GM12878 (cell line): ENCODE measurements around the gene HLA-B. TPM values are rescaled to one million over a fixed set of nuclear protein-coding genes. Genes with fewer than 3 reads are reported as not detected.

Experiments used
- ATAC-seq: fragments of 200-7000 bp; cut with Tn5 transposase; 3 replicates; pipeline ENCODE4 v1.9.1; 2020; ENCODE audit warnings: mild to moderate bottlenecking, moderate library complexity
- BruUV-seq: library from RNA; stranded (reverse); fragments of 400-500 nt; replicated peaks from 2 replicates; lab custom pipeline; 2021; lab: Mats Ljungman, UMichigan
- CTCF ChIA-PET: fragments of 300-600 bp; sonication (Branson Sonifier 250); formaldehyde crosslinking; extraction: SDS; loops from one replicate; lab custom pipeline; 2021; ENCODE audit warnings: inconsistent platforms; lab: Yijun Ruan, JAX
- POLR2A ChIA-PET: fragments of 350-600 bp; formaldehyde crosslinking; extraction: SDS; loops from one replicate; lab custom pipeline; 2021; ENCODE audit warnings: inconsistent platforms; lab: Charles Lee
- RAD21 ChIA-PET: fragments of 300-600 bp; sonication (Branson Sonifier 250); formaldehyde crosslinking; loops from one replicate; lab custom pipeline; 2023; ENCODE audit warnings: antibody characterized with exemption; ENCODE audit not compliant: unreplicated experiment; lab: Charles Lee
- SMC1A ChIA-PET: fragments of 300-600 bp; sonication (Branson Sonifier 250); formaldehyde crosslinking; loops from one replicate; lab custom pipeline; 2023; ENCODE audit not compliant: unreplicated experiment, uncharacterized antibody; lab: Charles Lee
- DNase-seq: peaks from one replicate; pipeline ENCODE4 v3.0.0-alpha.2; 2011; ENCODE audit warnings: low read depth, low spot score
- FAIRE-seq: peaks from 3 replicates; lab custom pipeline; 2011; peaks lifted over from hg19 to GRCh38; lab: Jason Lieb, UNC
- H2AFZ ChIP-seq: 2 replicates; pipeline ENCODE4 v1.6.0; 2011; ENCODE audit warnings: low read depth, low read length, control low read depth; ENCODE audit not compliant: control insufficient read depth
- H3K27ac ChIP-seq: 2 replicates; pipeline ENCODE4 v1.5.1; 2011; ENCODE audit warnings: control low read depth; ENCODE audit not compliant: control insufficient read depth, insufficient read depth
- H3K27me3 ChIP-seq, 2 experiments: replicated peaks in 1 of 2; 2 replicates each; pipeline versions ENCODE4 v1.6.0 to v1.6.1; 2011; ENCODE audit warnings: low read length in 1 of 2; ENCODE audit not compliant: control insufficient read depth in 2 of 2, insufficient read depth in 2 of 2
- H3K36me3 ChIP-seq, 2 experiments: 2 replicates each; pipeline ENCODE4 v1.5.1; 2011; ENCODE audit warnings: low read length in 1 of 2; ENCODE audit not compliant: control insufficient read depth in 2 of 2, insufficient read depth in 2 of 2
- H3K4me1 ChIP-seq: 2 replicates; pipeline ENCODE4 v1.6.1; 2011; ENCODE audit warnings: mild to moderate bottlenecking, low read length, moderate library complexity, mixed read lengths; ENCODE audit not compliant: control insufficient read depth, insufficient read depth
- H3K4me2 ChIP-seq: 2 replicates; pipeline ENCODE4 v1.6.0; 2011; ENCODE audit warnings: control low read depth; ENCODE audit not compliant: control insufficient read depth, insufficient read depth
- H3K4me3 ChIP-seq: fragments of 200-600 bp; sonication (generic); 2 replicates; pipeline ENCODE4 v1.5.1; 2016
- H3K79me2 ChIP-seq: 2 replicates; pipeline ENCODE4 v1.6.0; 2011; ENCODE audit warnings: low read length; ENCODE audit not compliant: control insufficient read depth, insufficient read depth
- H3K9ac ChIP-seq: 2 replicates; pipeline ENCODE4 v1.8.0; 2011; ENCODE audit warnings: low read length, control low read depth, mixed read lengths; ENCODE audit not compliant: control insufficient read depth, insufficient read depth
- H3K9me3 ChIP-seq: replicated peaks from 3 replicates; pipeline ENCODE4 v1.5.1; 2011; ENCODE audit warnings: mild to moderate bottlenecking, low read length; ENCODE audit not compliant: control insufficient read depth, insufficient read depth
- H4K20me1 ChIP-seq: 2 replicates; pipeline ENCODE4 v1.6.0; 2011; ENCODE audit not compliant: control insufficient read depth, insufficient read depth
- E2F8 ChIP-seq: fragments of 450-650 bp; IDR thresholded peaks from 2 replicates; pipeline ENCODE4 v1.6.1; 2018; ENCODE audit warnings: mild to moderate bottlenecking, low read depth, moderate library complexity; ENCODE audit not compliant: partially characterized antibody
- MTA2 ChIP-seq: fragments of 450-650 bp; IDR thresholded peaks from 2 replicates; pipeline ENCODE4 v1.6.1; 2016; ENCODE audit warnings: low read depth, mild to moderate bottlenecking, moderate library complexity
- SP1 ChIP-seq: IDR thresholded peaks from one replicate; pipeline ENCODE4 v1.6.1; 2011; ENCODE audit warnings: low read depth, low read length
- SRF ChIP-seq, 2 experiments: IDR thresholded peaks; 2 replicates each; pipeline ENCODE4 v1.6.1; 2011; ENCODE audit warnings: low read depth in 2 of 2, low read length in 2 of 2, mild to moderate bottlenecking in 1 of 2, moderate library complexity in 1 of 2
- ZNF24 ChIP-seq: fragments of 450-650 bp; IDR thresholded peaks from 2 replicates; pipeline ENCODE4 v1.6.1; 2017; ENCODE audit warnings: antibody characterized with exemption, mild to moderate bottlenecking
- ZZZ3 ChIP-seq: IDR thresholded peaks from 2 replicates; pipeline ENCODE4 v1.6.1; 2011; ENCODE audit warnings: low read depth; ENCODE audit not compliant: control insufficient read depth, insufficient read length
- WGBS: methylation state at CpG from one replicate; pipeline ENCODE4 v1.1.6; 2016; ENCODE audit warnings: low lambda C conversion rate; ENCODE audit not compliant: insufficient replicate concordance, insufficient coverage; ENCODE audit errors: missing lambda C conversion rate; 5-methylcytosine and 5-hydroxymethylcytosine counted together
- in situ Hi-C: fragments of 300-500 bp; cut with MboI; formaldehyde crosslinking; loops from 9 replicates; pipeline ENCODE4 v1.14.3; 2018; ENCODE audit warnings: mixed read lengths
- intact Hi-C: fragments of 100-400 bp; cut with micrococcal nuclease; formaldehyde crosslinking; loops from one replicate; pipeline ENCODE4 v1.14.2; 2022; ENCODE audit not compliant: unreplicated experiment
- polyA plus RNA-seq, 11 experiments: library from polyadenylated mRNA; depleted of rRNA in 4 of 11; unstranded in 6 of 11; stranded (reverse) in 5 of 11; fragments of >200 nt; fragmentation: Nextera tagmentation in 4 of 11; fragmentation: Illumina TruSeq in 1 of 11; extraction: Ambion mirVana in 4 of 11; extraction: Trizol in 1 of 11; gene quantifications; 1 replicate in 1 of 11; 2 replicates in 10 of 11; pipeline versions ENCODE4 v1.2.1 to v1.2.3, GENCODE V29; 2011 to 2016; ENCODE audit warnings: inconsistent platforms in 2 of 11, missing spikeins in 2 of 11, low read depth in 1 of 11
- total RNA-seq, 4 experiments: library from RNA; depleted of rRNA in 3 of 4; stranded (reverse); fragments of >200 nt in 3 of 4; fragmentation: Illumina TruSeq in 1 of 4; extraction: Trizol in 1 of 4; gene quantifications; 2 replicates each; pipeline versions ENCODE4 v1.2.1 to v1.2.3, GENCODE V29; 2013 to 2021

The HLA-B gene
- total and polyA plus RNA-seq, 10 of the 15 experiments (the other 5 are each of a cell fraction or from before 2014, with no cell fraction given) = 820 to 5,128 (median 3,370) TPM

- RAD21 ChIA-PET = no interaction called here
- H4K20me1 ChIP-seq = no peaks in the 10 kb centered on the region
- H3K27ac ChIP-seq = no peak overlapping the region
- POLR2A ChIA-PET = no interaction called here
- H3K36me3 ChIP-seq = no peaks in the 10 kb centered on the region
- in situ Hi-C loops = no loop called here
- WGBS = 80% methylated on average over 6 of the region's 7 CpGs
- TF ChIP-seq ZNF24 (no peak), E2F8 (no peak), SRF (IDR thresholded peaks at IDR 0.05; ENCODE audit: low read depth in 2 of 2, low read length in 2 of 2) (no peak), ZZZ3 (no peak), SP1 (no peak), MTA2 (no peak)
- peaks cover 6% of the 10 kb centered on the region for H3K79me2 ChIP-seq
- no peaks in the 10 kb centered on the region for H3K27me3 ChIP-seq
- H2AFZ ChIP-seq = no peak overlapping the region
- ATAC-seq (no peak), FAIRE-seq (no peak), DNase-seq (no peak)
- intact Hi-C loops = loop anchor here (10.0 kb wide), 1 partner anchor 199 kb away; the partner anchor contains the start of gene NCR3
- H3K4me3 ChIP-seq = no peak overlapping the region
- SMC1A ChIA-PET = no interaction called here
- no peak overlapping the region for H3K4me2 ChIP-seq
- no peaks in the 10 kb centered on the region for H3K9me3 ChIP-seq
- BruUV-seq = no TSS peak
- H3K4me1 ChIP-seq = no peaks in the 10 kb centered on the region; the same call in none of the 2 replicates
- CTCF ChIA-PET = no interaction called here
- no peak overlapping the region for H3K9ac ChIP-seq
These were observed 38.9 kb upstream of the HLA-B start for GRCh38 chr6:31395832-31396231.
